Parathyroid adenoma (tissue), 2 donors: ENCODE measurements around the gene ACSS3.

ENCODE experiments used
- H2AFZ ChIP-seq: fragments of 300-600 bp; sonication (generic); one replicate; pipeline ENCODE4 v1.7.0; 2017; ENCODE audit warnings: antibody characterized with exemption, mild to moderate bottlenecking
- H3K27ac ChIP-seq: fragments of 300-600 bp; sonication (generic); one replicate; pipeline ENCODE4 v1.7.0; 2017
- H3K27me3 ChIP-seq: fragments of 300-600 bp; sonication (generic); one replicate; pipeline ENCODE4 v1.7.0; 2017; ENCODE audit warnings: low read length; ENCODE audit not compliant: control insufficient read depth, insufficient read depth
- H3K36me3 ChIP-seq: fragments of 300-600 bp; sonication (generic); one replicate; pipeline ENCODE4 v1.7.0; 2017; ENCODE audit warnings: low read length; ENCODE audit not compliant: control insufficient read depth, insufficient read depth
- H3K4me1 ChIP-seq: fragments of 300-600 bp; sonication (generic); one replicate; pipeline ENCODE4 v1.7.0; 2017; ENCODE audit warnings: control low read depth
- H3K4me2 ChIP-seq: fragments of 300-600 bp; sonication (generic); one replicate; pipeline ENCODE4 v1.7.0; 2017; ENCODE audit warnings: low read length
- H3K4me3 ChIP-seq: fragments of 300-600 bp; sonication (generic); one replicate; pipeline ENCODE4 v1.7.0; 2017; ENCODE audit warnings: low read depth, low read length
- H3K79me2 ChIP-seq: fragments of 300-600 bp; sonication (generic); one replicate; pipeline ENCODE4 v1.7.0; 2017; ENCODE audit warnings: control low read depth
- H3K9ac ChIP-seq: fragments of 300-600 bp; sonication (generic); one replicate; pipeline ENCODE4 v1.7.0; 2017; ENCODE audit warnings: mild to moderate bottlenecking
- H3K9me3 ChIP-seq: fragments of 300-600 bp; sonication (generic); one replicate; pipeline ENCODE4 v1.7.0; 2017; ENCODE audit warnings: low read length; ENCODE audit not compliant: control insufficient read depth
- CTCF ChIP-seq: fragments of 300-600 bp; sonication (generic); IDR thresholded peaks from one replicate; pipeline ENCODE4 v1.7.0; 2017; ENCODE audit warnings: antibody characterized with exemption, mild to moderate bottlenecking
- donor health status: primary hyperparathyroidism.

The ACSS3 gene

GRCh38 chr12:81252228-81252627 is 174.3 kb downstream of the ACSS3 start:
- Histone ChIP-seq H3K4me1 (no peaks in the 10 kb centered on the region), H3K27me3 (no peaks in the 10 kb centered on the region), H3K4me2 (no peak overlapping the region), H3K4me3 (no peak overlapping the region), H3K36me3 (no peaks in the 10 kb centered on the region), H2AFZ (no peak overlapping the region), H3K27ac (no peak overlapping the region), H3K79me2 (no peaks in the 10 kb centered on the region), H3K9me3 (no peaks in the 10 kb centered on the region), H3K9ac (no peak overlapping the region)
- TF ChIP-seq CTCF: no peak

- no peak overlapping the region for H2AFZ ChIP-seq
- TF ChIP-seq CTCF: no peak
- no peak overlapping the region for H3K9ac ChIP-seq
- no peaks in the 10 kb centered on the region for H3K4me1 ChIP-seq
- H3K9me3 ChIP-seq: no peaks in the 10 kb centered on the region
- H3K4me3 ChIP-seq: no peak overlapping the region
- no peak overlapping the region for H3K4me2 ChIP-seq
- H3K27ac ChIP-seq: no peak overlapping the region
- H3K36me3 ChIP-seq: no peaks in the 10 kb centered on the region
- no peaks in the 10 kb centered on the region for H3K27me3 ChIP-seq
- H3K79me2 ChIP-seq: no peaks in the 10 kb centered on the region
Measured at GRCh38 chr12:81253360-81253759, 175.5 kb downstream of the ACSS3 start.

- H3K9me3 ChIP-seq: no peaks in the 10 kb centered on the region
- H2AFZ ChIP-seq: no peak overlapping the region
- H3K27ac ChIP-seq: no peak overlapping the region
- no peaks in the 10 kb centered on the region for H3K4me1 ChIP-seq
- no peak overlapping the region for H3K4me2 ChIP-seq
- no peaks in the 10 kb centered on the region for H3K79me2 ChIP-seq
- no peaks in the 10 kb centered on the region for H3K27me3 ChIP-seq
- no peak overlapping the region for H3K4me3 ChIP-seq
- TF ChIP-seq CTCF: no peak
- no peaks in the 10 kb centered on the region for H3K36me3 ChIP-seq
- no peak overlapping the region for H3K9ac ChIP-seq
Measured at GRCh38 chr12:81255456-81255855, 177.6 kb downstream of the ACSS3 start.

GRCh38 chr12:81255947-81256346 is 178.1 kb downstream of the ACSS3 start:
- Histone ChIP-seq H3K27me3 (no peaks in the 10 kb centered on the region), H3K4me1 (no peaks in the 10 kb centered on the region), H3K4me2 (no peak overlapping the region), H3K9ac (no peak overlapping the region), H3K4me3 (no peak overlapping the region), H3K79me2 (no peaks in the 10 kb centered on the region), H3K27ac (no peak overlapping the region), H2AFZ (no peak overlapping the region), H3K36me3 (no peaks in the 10 kb centered on the region), H3K9me3 (no peaks in the 10 kb centered on the region)
- TF ChIP-seq CTCF: no peak

GRCh38 chr12:81257947-81258551 is 180.2 kb downstream of the ACSS3 start:
- no peaks in the 10 kb centered on the region for H3K36me3 ChIP-seq
- no peak overlapping the region for H3K4me3 ChIP-seq
- H3K4me2 ChIP-seq: no peak overlapping the region
- H3K27me3 ChIP-seq: no peaks in the 10 kb centered on the region
- no peak overlapping the region for H3K27ac ChIP-seq
- H3K4me1 ChIP-seq: no peaks in the 10 kb centered on the region
- no peaks in the 10 kb centered on the region for H3K9me3 ChIP-seq
- no peak overlapping the region for H3K9ac ChIP-seq
- TF ChIP-seq CTCF: peak; percentile 20
- H3K79me2 ChIP-seq: no peaks in the 10 kb centered on the region
- no peak overlapping the region for H2AFZ ChIP-seq
